Muscle layer of duodenum (tissue), 2 donors: ENCODE results near the gene SULT1B1.

ENCODE experiments used
- H3K27ac ChIP-seq: one replicate; pipeline ENCODE4 v1.7.0; 2013; ENCODE audit warnings: mild to moderate bottlenecking, low read length
- H3K27me3 ChIP-seq: one replicate; pipeline ENCODE4 v1.7.0; 2013; ENCODE audit warnings: low read depth, mild to moderate bottlenecking, control low read depth, low read length
- H3K36me3 ChIP-seq, 2 donors: one replicate each; pipeline ENCODE4 v1.7.0; 2013; ENCODE audit warnings: low read length in 2 of 2, control low read depth in 1 of 2, mild to moderate bottlenecking in 1 of 2; ENCODE audit not compliant: insufficient read depth in 2 of 2, control insufficient read depth in 1 of 2
- H3K4me1 ChIP-seq, 2 donors: one replicate each; pipeline ENCODE4 v1.7.0; 2013; ENCODE audit warnings: low read length in 2 of 2, mild to moderate bottlenecking in 2 of 2, control low read depth in 1 of 2, moderate library complexity in 1 of 2; ENCODE audit not compliant: insufficient read depth in 2 of 2, control insufficient read depth in 1 of 2
- H3K4me3 ChIP-seq, 2 donors: one replicate each; pipeline ENCODE4 v1.7.0; 2013; ENCODE audit warnings: low read length in 2 of 2, low read depth in 1 of 2, mild to moderate bottlenecking in 1 of 2
- H3K9me3 ChIP-seq, 2 donors: one replicate each; pipeline ENCODE4 v1.7.0; 2013; ENCODE audit warnings: low read length in 2 of 2, control low read depth in 1 of 2, mild to moderate bottlenecking in 1 of 2; ENCODE audit not compliant: control insufficient read depth in 1 of 2
- donor health status: healthy.

Gene SULT1B1

DNA sequence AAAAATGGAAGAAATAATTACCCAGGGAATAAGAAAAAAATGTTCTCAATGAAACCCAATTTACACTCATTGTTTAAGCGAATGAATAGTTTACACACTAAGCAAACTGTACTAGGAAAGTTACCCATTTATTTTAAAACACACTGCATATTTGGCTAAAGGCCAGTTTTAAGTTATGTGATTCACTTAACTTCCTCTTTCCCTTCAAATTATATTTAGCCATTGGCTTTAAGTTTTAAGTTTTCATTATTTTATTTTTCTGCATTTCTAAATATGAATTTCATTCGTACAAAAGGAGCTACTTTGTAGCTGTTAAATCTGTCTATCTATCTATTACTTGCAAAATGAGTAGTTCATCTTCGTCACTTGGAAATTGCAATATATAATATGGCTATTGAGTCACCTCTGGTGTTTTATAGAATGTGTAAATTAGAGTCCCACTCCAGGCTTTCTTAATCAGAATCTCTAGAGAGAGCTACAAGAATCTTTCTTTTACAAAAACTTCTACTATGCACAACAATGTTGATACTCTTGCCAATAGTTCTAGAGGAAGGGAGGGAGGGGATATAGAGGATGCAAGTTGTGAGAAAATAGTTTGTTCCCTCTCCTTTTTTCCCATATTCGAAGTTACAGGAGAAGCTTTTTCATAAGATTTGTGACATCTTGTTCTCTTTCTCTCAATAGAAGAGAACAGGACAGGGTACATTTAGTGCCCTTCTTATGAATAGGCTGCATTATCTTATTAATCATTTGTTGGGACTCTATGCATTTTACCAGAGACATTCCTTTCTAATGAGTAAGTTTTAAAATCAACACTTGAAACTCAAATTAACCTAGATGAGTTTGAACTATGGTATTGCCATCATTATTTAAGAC lies 41.8 kb downstream of the SULT1B1 start:
- H3K9me3 ChIP-seq: no peaks in the 10 kb centered on the region
- no peaks in the 10 kb centered on the region for H3K36me3 ChIP-seq
- H3K4me3 ChIP-seq: no peak overlapping the region
- H3K27me3 ChIP-seq: no peaks in the 10 kb centered on the region
- no peaks in the 10 kb centered on the region for H3K4me1 ChIP-seq
- no peak overlapping the region for H3K27ac ChIP-seq

DNA sequence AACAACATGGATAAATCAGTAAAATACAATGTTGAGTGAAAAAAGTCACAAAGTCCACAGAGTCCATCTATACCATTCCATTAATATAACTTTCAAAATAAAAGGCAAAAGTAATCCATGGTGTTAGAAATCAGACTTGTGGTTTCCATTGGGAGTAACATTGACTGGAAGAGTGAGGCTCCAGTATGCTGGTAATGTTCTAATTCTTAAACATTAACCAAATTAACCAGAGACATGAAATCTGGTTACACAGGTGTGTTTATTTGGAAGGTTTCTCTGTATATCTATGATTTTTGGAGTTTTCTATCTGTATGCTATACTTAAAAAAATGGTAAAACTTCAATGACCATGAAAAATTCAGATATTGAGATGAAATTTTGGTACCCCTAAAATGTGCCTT lies 42.6 kb downstream of the SULT1B1 start:
- Histone ChIP-seq H3K9me3 (no peaks in the 10 kb centered on the region), H3K27me3 (no peaks in the 10 kb centered on the region), H3K4me1 (no peaks in the 10 kb centered on the region), H3K27ac (no peak overlapping the region), H3K4me3 (no peak overlapping the region), H3K36me3 (no peaks in the 10 kb centered on the region)

DNA sequence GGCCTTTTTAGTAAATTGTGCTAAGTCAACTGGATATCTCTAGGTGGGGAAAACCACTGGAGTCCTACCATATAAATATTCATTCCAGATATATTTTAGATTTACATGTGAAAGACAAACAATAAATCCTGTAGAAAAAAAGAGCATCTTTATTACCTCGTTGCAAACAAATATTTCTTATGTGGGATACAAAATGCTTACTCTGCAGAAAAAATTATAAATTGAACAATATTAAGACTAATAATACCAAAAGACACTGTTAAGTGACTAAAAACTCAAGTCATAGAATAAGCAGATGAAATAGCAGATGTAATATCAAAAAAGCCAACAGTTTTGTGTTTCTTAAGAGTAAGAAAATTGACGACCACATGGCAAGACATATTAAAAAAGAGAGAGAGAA lies 43.8 kb downstream of the SULT1B1 start:
- Histone ChIP-seq H3K27me3 (no peaks in the 10 kb centered on the region), H3K27ac (no peak overlapping the region), H3K9me3 (no peaks in the 10 kb centered on the region), H3K4me1 (no peaks in the 10 kb centered on the region), H3K36me3 (no peaks in the 10 kb centered on the region), H3K4me3 (no peak overlapping the region)

DNA sequence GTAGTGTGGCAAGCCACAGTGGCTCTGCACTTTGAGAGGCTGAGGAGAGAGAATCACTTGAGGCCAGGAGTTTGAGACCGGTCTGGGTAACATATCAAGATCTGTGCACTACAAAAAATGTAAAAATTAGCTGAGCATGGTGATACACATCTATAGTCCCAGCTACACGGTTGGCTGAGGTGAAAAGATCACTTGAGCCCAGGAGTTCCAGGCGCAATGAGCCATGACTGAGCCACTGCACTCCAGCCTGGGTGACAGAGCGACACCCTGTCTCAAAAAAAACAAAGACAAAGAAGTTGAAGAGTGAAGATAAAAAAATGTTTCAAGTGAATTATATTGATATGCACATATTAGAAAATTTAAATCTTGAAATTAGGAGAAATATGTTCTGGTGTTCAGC lies 46.3 kb downstream of the SULT1B1 start:
- Histone ChIP-seq H3K27ac (no peak overlapping the region), H3K9me3 (no peaks in the 10 kb centered on the region), H3K27me3 (no peaks in the 10 kb centered on the region), H3K36me3 (no peaks in the 10 kb centered on the region), H3K4me1 (no peaks in the 10 kb centered on the region), H3K4me3 (no peak overlapping the region)

DNA sequence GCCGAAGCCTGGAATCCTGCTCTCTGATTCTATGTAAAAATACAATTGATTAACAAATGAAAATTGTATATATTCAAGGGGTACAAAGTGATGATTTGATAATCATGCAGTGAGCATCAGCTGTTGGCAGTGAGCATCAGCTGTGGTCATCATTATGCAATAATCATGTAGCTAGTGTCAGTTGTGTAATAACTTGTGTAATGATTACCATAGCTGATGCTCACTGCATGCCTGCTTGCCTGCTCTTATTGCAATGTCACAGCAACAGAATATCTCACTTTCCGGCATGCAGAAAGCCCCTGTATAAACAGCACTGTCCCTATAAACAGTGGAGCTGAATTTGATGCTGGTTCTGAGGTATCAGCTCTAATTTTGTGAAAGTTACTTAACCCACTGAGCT lies 46.8 kb downstream of the SULT1B1 start:
- Histone ChIP-seq H3K36me3 (no peaks in the 10 kb centered on the region), H3K4me1 (no peaks in the 10 kb centered on the region), H3K27me3 (no peaks in the 10 kb centered on the region), H3K27ac (no peak overlapping the region), H3K9me3 (no peaks in the 10 kb centered on the region), H3K4me3 (no peak overlapping the region)

DNA sequence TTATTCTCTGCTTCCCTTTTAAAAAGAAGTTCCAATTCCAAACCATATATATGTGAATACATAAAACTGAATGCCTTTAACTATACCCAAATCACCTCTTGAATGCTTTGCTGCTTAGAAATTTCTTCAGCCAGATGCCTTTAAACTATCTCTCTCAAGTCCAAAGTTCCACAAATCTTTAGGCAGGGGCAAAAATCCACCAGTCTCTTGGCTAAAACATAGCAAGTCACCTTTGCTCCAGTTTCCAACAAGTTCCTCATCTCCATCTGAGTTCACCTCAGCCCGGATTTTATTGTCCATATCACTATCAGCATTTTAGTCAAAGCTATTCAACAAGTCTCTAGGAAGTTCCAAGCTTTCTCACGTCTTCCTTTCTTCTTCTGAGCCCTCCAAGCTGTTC lies 49.8 kb downstream of the SULT1B1 start:
- H3K27ac ChIP-seq: no peak overlapping the region
- no peaks in the 10 kb centered on the region for H3K36me3 ChIP-seq
- H3K9me3 ChIP-seq: no peaks in the 10 kb centered on the region

DNA sequence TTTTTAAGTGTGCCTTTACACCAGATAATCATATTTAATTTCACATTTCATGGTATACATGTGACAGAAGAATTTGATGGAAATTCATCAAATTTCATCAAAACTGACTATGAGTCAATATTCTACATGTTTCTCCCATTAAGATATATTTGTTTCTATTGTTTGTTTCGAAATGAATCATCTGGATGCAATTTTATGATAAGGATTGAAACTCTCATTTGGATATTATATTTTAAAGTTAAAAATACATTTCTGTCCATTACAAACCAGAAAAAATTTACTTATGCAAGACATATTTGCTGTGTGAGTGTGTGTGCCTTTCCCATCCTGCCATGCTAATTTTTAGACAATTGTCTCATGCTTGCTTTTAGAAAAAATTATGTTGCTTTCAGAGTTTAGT lies 52.2 kb downstream of the SULT1B1 start:
- no peak overlapping the region for H3K27ac ChIP-seq
- H3K27me3 ChIP-seq: no peaks in the 10 kb centered on the region
- H3K9me3 ChIP-seq: no peaks in the 10 kb centered on the region
- H3K36me3 ChIP-seq: no peaks in the 10 kb centered on the region
- H3K4me3 ChIP-seq: no peak overlapping the region
- H3K4me1 ChIP-seq: no peaks in the 10 kb centered on the region

More for the DNA sequence above, 49.8 kb downstream of the SULT1B1 start:
- no peaks in the 10 kb centered on the region for H3K27me3 ChIP-seq
- H3K4me1 ChIP-seq: no peaks in the 10 kb centered on the region
- no peak overlapping the region for H3K4me3 ChIP-seq

DNA sequence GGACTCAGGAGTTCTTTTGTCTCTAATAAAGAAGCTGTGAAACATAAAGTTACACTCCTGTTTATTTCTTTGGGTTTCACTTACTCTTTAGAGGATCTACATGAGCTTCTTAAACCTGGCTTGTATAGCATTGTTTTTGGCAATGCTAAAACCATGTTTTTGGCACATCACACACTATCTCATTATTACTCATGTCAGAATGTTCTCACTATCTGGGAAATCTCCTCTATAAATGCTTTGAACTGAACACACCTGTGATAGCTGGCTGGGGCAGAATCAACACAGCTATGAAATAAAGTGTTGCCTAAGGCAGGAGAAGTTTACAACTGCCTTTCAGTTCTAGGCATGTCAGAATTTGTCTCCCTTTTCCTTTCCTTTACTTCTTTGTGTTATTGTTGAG lies 52.6 kb downstream of the SULT1B1 start:
- no peaks in the 10 kb centered on the region for H3K9me3 ChIP-seq
- no peaks in the 10 kb centered on the region for H3K4me1 ChIP-seq
- no peaks in the 10 kb centered on the region for H3K36me3 ChIP-seq
- H3K4me3 ChIP-seq: no peak overlapping the region
- no peaks in the 10 kb centered on the region for H3K27me3 ChIP-seq
- H3K27ac ChIP-seq: no peak overlapping the region

DNA sequence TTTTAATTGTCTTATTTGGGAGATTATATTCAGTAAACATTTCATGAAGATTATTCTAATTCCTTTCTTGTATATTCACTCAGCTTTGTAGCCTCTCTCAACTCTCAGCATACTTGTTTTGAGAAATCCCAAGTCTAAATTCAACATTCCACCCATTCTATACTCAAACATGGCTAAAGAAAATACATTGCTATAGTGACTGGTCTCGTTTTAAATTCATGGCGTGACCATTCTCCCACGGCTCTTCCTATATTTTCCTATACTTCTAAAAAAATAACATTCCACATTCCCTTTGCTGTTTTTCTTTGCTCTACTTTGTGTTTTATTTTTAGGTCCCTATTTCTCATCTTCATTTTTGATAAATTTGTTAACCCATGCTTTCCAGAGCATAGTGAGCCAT lies 58.2 kb downstream of the SULT1B1 start:
- Histone ChIP-seq H3K27ac (no peak overlapping the region), H3K27me3 (no peaks in the 10 kb centered on the region), H3K4me1 (no peaks in the 10 kb centered on the region), H3K9me3 (no peaks in the 10 kb centered on the region), H3K4me3 (no peak overlapping the region), H3K36me3 (no peaks in the 10 kb centered on the region)

DNA sequence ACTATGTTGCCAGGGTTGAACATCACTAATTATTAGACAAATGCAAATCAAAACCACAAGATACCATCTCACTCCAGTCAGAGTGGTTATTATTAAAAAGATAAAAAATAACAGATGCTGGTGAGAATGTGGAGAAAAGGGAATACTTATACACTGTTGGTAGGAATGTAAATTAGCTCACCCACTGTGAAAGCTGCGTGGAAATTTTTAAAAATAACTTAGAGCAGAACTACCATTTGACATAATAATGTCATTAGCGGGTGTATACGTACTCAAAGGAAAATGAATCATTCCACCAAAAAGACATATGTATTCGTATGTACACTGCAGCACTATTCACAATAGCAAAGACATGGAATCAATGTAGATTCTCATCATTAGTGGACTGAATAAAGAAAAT lies 58.7 kb downstream of the SULT1B1 start:
- Histone ChIP-seq H3K27ac (no peak overlapping the region), H3K4me1 (no peaks in the 10 kb centered on the region), H3K9me3 (no peaks in the 10 kb centered on the region), H3K4me3 (no peak overlapping the region), H3K36me3 (no peaks in the 10 kb centered on the region), H3K27me3 (no peaks in the 10 kb centered on the region)

DNA sequence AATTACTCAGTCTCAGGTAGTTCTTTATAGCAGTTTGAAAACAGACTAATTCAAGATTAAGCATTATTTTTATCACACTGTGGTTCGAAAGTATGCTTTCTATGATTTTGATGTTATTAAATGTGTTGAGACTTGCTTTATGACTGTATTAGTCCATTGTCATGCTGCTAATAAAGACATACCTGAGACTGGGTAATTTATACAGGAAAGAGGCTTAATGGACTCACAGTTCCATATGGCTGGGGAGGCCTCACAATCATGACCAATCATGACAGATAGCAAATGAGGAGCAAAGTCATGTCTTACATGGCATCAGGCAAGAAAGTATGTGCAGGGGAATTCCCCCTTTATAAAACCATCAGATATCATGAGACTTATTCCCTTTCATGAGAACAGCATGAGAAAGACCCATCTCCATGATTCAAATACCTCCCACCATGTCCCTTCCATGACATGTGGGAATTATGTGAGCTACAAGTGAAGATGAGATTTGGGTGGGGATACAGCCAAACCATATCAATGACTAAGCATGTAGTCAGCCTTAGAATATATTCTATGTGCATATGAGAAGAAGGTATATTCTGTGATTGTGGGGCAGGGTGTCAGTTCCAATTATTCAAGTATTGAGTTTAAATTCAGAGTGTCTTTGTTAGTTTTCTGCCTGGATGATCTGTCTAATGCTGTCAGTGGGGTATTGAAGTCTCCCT lies 62.7 kb downstream of the SULT1B1 start:
- H3K27ac ChIP-seq: no peak overlapping the region
- no peak overlapping the region for H3K4me3 ChIP-seq
- H3K36me3 ChIP-seq: no peaks in the 10 kb centered on the region
- H3K4me1 ChIP-seq: no peaks in the 10 kb centered on the region
- no peaks in the 10 kb centered on the region for H3K27me3 ChIP-seq
- no peaks in the 10 kb centered on the region for H3K9me3 ChIP-seq
